ENCODE data around the gene FAM222B. TPM values are rescaled to one million over a fixed set of nuclear protein-coding genes. Genes with fewer than 3 reads are reported as not detected.
"Not testable (repeated sequence)": the region's sequence is repeated elsewhere in the genome, so short reads cannot be mapped to it uniquely, and the experiment has no call there.

FAM222B gene
- total and polyA plus RNA-seq, 9 donors: 3.4 to 14.3 (median 12.7) TPM

GRCh38 chr17:28733346-28733745 is 109.2 kb downstream of the FAM222B start:
- no peak for DNase-seq
- Histone ChIP-seq H3K4me3 (ENCODE audit: low read length) (no peak overlapping the region), H3K9me3 (replicated peaks; ENCODE audit: control insufficient read depth, low read depth, low read length) (no peaks in the 10 kb centered on the region), H3K27ac (ENCODE audit: low read length) (no peak overlapping the region), H3K36me3 (ENCODE audit: control insufficient read depth, insufficient read depth, low read length) (peaks cover 6% of the 10 kb centered on the region), H3K27me3 (ENCODE audit: control insufficient read depth, insufficient read depth, low read length) (no peaks in the 10 kb centered on the region), H3K4me1 (ENCODE audit: control insufficient read depth, insufficient read depth, low read length) (peaks cover 4% of the 10 kb centered on the region)
- WGBS (ENCODE audit: insufficient coverage): no CpG with 5 or more reads among the region's 1 CpG

- Histone ChIP-seq H3K27ac (ENCODE audit: low read length) (no peak overlapping the region), H3K36me3 (ENCODE audit: control insufficient read depth, insufficient read depth, low read length) (no peaks in the 10 kb centered on the region), H3K9me3 (replicated peaks; ENCODE audit: control insufficient read depth, low read depth, low read length) (no peaks in the 10 kb centered on the region), H3K27me3 (ENCODE audit: control insufficient read depth, insufficient read depth, low read length) (no peaks in the 10 kb centered on the region), H3K4me3 (ENCODE audit: low read length) (no peak overlapping the region), H3K4me1 (ENCODE audit: control insufficient read depth, insufficient read depth, low read length) (peaks cover 31% of the 10 kb centered on the region)
- WGBS (ENCODE audit: insufficient coverage): 78% methylated on average over 6 of the region's 11 CpGs
- DNase-seq: no peak
These were observed 112.7 kb downstream of the FAM222B start for GRCh38 chr17:28729950-28730330.

- Histone ChIP-seq H3K9me3 (replicated peaks; ENCODE audit: control insufficient read depth, low read depth, low read length) (no peaks in the 10 kb centered on the region), H3K36me3 (ENCODE audit: control insufficient read depth, insufficient read depth, low read length) (peaks cover 13% of the 10 kb centered on the region), H3K4me3 (ENCODE audit: low read length) (peak within 1 kb of the TSS; percentile 87), H3K27ac (ENCODE audit: low read length) (peak within 1 kb of the TSS; percentile 99), H3K27me3 (ENCODE audit: control insufficient read depth, insufficient read depth, low read length) (no peaks in the 10 kb centered on the region), H3K4me1 (ENCODE audit: control insufficient read depth, insufficient read depth, low read length) (peaks cover 38% of the 10 kb centered on the region)
- WGBS (ENCODE audit: insufficient coverage): 1% methylated on average over 50 of the region's 64 CpGs
- DNase-seq: peak; percentile 97
These were observed 114.0 kb downstream of the FAM222B start, which contains the start of gene NEK8 for GRCh38 chr17:28728364-28729200. Gene NEK8, plus strand, starts transcription at chr17:28728788. Its CDS starts 26 bp downstream, at chr17:28728814.

GRCh38 chr17:28726627-28727491 is 115.7 kb downstream of the FAM222B start:
- Histone ChIP-seq H3K4me3 (ENCODE audit: low read length) (peak overlapping the region; percentile 66), H3K4me1 (ENCODE audit: control insufficient read depth, insufficient read depth, low read length) (peaks cover 47% of the 10 kb centered on the region), H3K9me3 (replicated peaks; ENCODE audit: control insufficient read depth, low read depth, low read length) (no peaks in the 10 kb centered on the region), H3K36me3 (ENCODE audit: control insufficient read depth, insufficient read depth, low read length) (peaks cover 29% of the 10 kb centered on the region), H3K27me3 (ENCODE audit: control insufficient read depth, insufficient read depth, low read length) (no peaks in the 10 kb centered on the region), H3K27ac (ENCODE audit: low read length) (peak overlapping the region; percentile 91)
- DNase-seq: peak; percentile 98
- 0% methylated on average over 43 of the region's 57 CpGs for WGBS (ENCODE audit: insufficient coverage)

- WGBS (ENCODE audit: insufficient coverage): 0% methylated on average over 37 of the region's 49 CpGs
- DNase-seq: peak; percentile 77
- H3K27ac ChIP-seq (ENCODE audit: low read length): peak within 1 kb of the TSS; percentile 91
- H3K9me3 ChIP-seq (replicated peaks; ENCODE audit: control insufficient read depth, low read depth, low read length): no peaks in the 10 kb centered on the region
- H3K4me3 ChIP-seq (ENCODE audit: low read length): peak within 1 kb of the TSS; percentile 66
- H3K4me1 ChIP-seq (ENCODE audit: control insufficient read depth, insufficient read depth, low read length): peaks cover 53% of the 10 kb centered on the region
- H3K27me3 ChIP-seq (ENCODE audit: control insufficient read depth, insufficient read depth, low read length): no peaks in the 10 kb centered on the region
- H3K36me3 ChIP-seq (ENCODE audit: control insufficient read depth, insufficient read depth, low read length): peaks cover 35% of the 10 kb centered on the region
These were observed 116.4 kb downstream of the FAM222B start, which contains the start of gene TLCD1 for GRCh38 chr17:28726226-28726626. Gene TLCD1, minus strand, starts transcription at chr17:28726233. Its CDS starts 136 bp downstream, at chr17:28726097.

- Histone ChIP-seq H3K9me3 (replicated peaks; ENCODE audit: control insufficient read depth, low read depth, low read length) (no peaks in the 10 kb centered on the region), H3K27me3 (ENCODE audit: control insufficient read depth, insufficient read depth, low read length) (no peaks in the 10 kb centered on the region), H3K4me1 (ENCODE audit: control insufficient read depth, insufficient read depth, low read length) (peaks cover 58% of the 10 kb centered on the region), H3K4me3 (ENCODE audit: low read length) (peak overlapping the region; percentile 52), H3K36me3 (ENCODE audit: control insufficient read depth, insufficient read depth, low read length) (peaks cover 40% of the 10 kb centered on the region), H3K27ac (ENCODE audit: low read length) (peak overlapping the region; percentile 85)
- no peak for DNase-seq
- WGBS (ENCODE audit: insufficient coverage): 0% methylated on average over 32 of the region's 45 CpGs
These were observed 116.8 kb downstream of the FAM222B start for GRCh38 chr17:28725660-28726225.

- H3K4me1 ChIP-seq (ENCODE audit: control insufficient read depth, insufficient read depth, low read length): peaks cover 62% of the 10 kb centered on the region
- no peaks in the 10 kb centered on the region for H3K9me3 ChIP-seq (replicated peaks; ENCODE audit: control insufficient read depth, low read depth, low read length)
- no peaks in the 10 kb centered on the region for H3K27me3 ChIP-seq (ENCODE audit: control insufficient read depth, insufficient read depth, low read length)
- peak; percentile 51 for DNase-seq
- WGBS (ENCODE audit: insufficient coverage): 4% methylated on average over 4 of the region's 20 CpGs
- peak overlapping the region; percentile 52 for H3K4me3 ChIP-seq (ENCODE audit: low read length)
- peak overlapping the region; percentile 85 for H3K27ac ChIP-seq (ENCODE audit: low read length)
- H3K36me3 ChIP-seq (ENCODE audit: control insufficient read depth, insufficient read depth, low read length): peaks cover 41% of the 10 kb centered on the region
These were observed 117.4 kb downstream of the FAM222B start for GRCh38 chr17:28725166-28725659.

- Histone ChIP-seq H3K36me3 (ENCODE audit: control insufficient read depth, insufficient read depth, low read length) (peaks cover 41% of the 10 kb centered on the region), H3K4me3 (ENCODE audit: low read length) (no peak overlapping the region), H3K4me1 (ENCODE audit: control insufficient read depth, insufficient read depth, low read length) (peaks cover 62% of the 10 kb centered on the region), H3K27me3 (ENCODE audit: control insufficient read depth, insufficient read depth, low read length) (no peaks in the 10 kb centered on the region), H3K27ac (ENCODE audit: low read length) (peak overlapping the region; percentile 85), H3K9me3 (replicated peaks; ENCODE audit: control insufficient read depth, low read depth, low read length) (no peaks in the 10 kb centered on the region)
- WGBS (ENCODE audit: insufficient coverage): 66% methylated on average over 7 of the region's 10 CpGs
- DNase-seq: no peak
These were observed 118.0 kb downstream of the FAM222B start for GRCh38 chr17:28724500-28725165.

- DNase-seq; H3K27me3 ChIP-seq (ENCODE audit: control insufficient read depth, insufficient read depth, low read length); H3K9me3 ChIP-seq (replicated peaks; ENCODE audit: control insufficient read depth, low read depth, low read length); H3K4me3 ChIP-seq (ENCODE audit: low read length): not testable (repeated sequence)
- 94% methylated on average over 2 of the region's 4 CpGs for WGBS (ENCODE audit: insufficient coverage)
- Histone ChIP-seq H3K36me3 (ENCODE audit: control insufficient read depth, insufficient read depth, low read length) (peaks cover 41% of the 10 kb centered on the region), H3K27ac (ENCODE audit: low read length) (peak overlapping the region; percentile 52), H3K4me1 (ENCODE audit: control insufficient read depth, insufficient read depth, low read length) (peaks cover 62% of the 10 kb centered on the region)
These were observed 118.6 kb downstream of the FAM222B start for GRCh38 chr17:28723836-28724499.

All from muscle of leg (tissue), 11 donors.